Stomach (tissue), 9 donors: Measurements from ENCODE around the gene DCLK2. TPM values are rescaled to one million over a fixed set of nuclear protein-coding genes. Genes with fewer than 3 reads are reported as not detected.

Source experiments
- DNase-seq, 2 donors: peaks; one replicate each; pipeline versions ENCODE4 v3.0.0 to v3.0.0-alpha.2; 2013 to 2019
- H3K27ac ChIP-seq, 5 donors: fragments of 200-600 bp in 4 of 5; sonication (generic) in 4 of 5; one replicate each; pipeline ENCODE4 v1.5.1; 2013 to 2019; ENCODE audit warnings: mild to moderate bottlenecking in 1 of 5, moderate library complexity in 1 of 5
- H3K27me3 ChIP-seq, 3 donors: fragments of 200-600 bp; sonication (generic); one replicate each; pipeline ENCODE4 v1.5.1; 2017 to 2019; ENCODE audit warnings: mixed run types in 1 of 3
- H3K36me3 ChIP-seq, 4 donors: fragments of 200-600 bp; sonication (generic); 1 replicate in 3 of 4; 2 replicates in 1 of 4; pipeline ENCODE4 v1.5.1; 2016 to 2019
- H3K4me1 ChIP-seq, 4 donors: fragments of 200-600 bp; sonication (generic); one replicate each; pipeline ENCODE4 v1.5.1; 2016 to 2019
- H3K4me3 ChIP-seq, 4 donors: fragments of 200-600 bp; sonication (generic) in 3 of 4; one replicate each; pipeline ENCODE4 v1.5.1; 2016 to 2019; ENCODE audit warnings: mild to moderate bottlenecking in 1 of 4
- H3K9me3 ChIP-seq, 4 donors: fragments of 200-600 bp; sonication (generic); one replicate each; pipeline ENCODE4 v1.5.1; 2016 to 2019
- CTCF ChIP-seq, 7 experiments: fragments of 450-650 bp in 4 of 7; fragments of 200-600 bp in 3 of 7; sonication (generic) in 3 of 7; IDR thresholded peaks; one replicate each; pipeline ENCODE4 v1.5.1; 2016 to 2019; ENCODE audit warnings: antibody characterized with exemption in 7 of 7, control low read depth in 2 of 7, mild to moderate bottlenecking in 1 of 7
- EP300 ChIP-seq: sonication (generic); formaldehyde crosslinking; IDR thresholded peaks from one replicate; pipeline ENCODE4 v1.6.1; 2017; ENCODE audit warnings: antibody characterized with exemption
- POLR2A ChIP-seq, 4 donors: fragments of 450-650 bp; IDR thresholded peaks; one replicate each; pipeline ENCODE4 v1.6.1; 2016; ENCODE audit warnings: antibody characterized with exemption in 4 of 4, control low read depth in 2 of 4, mild to moderate bottlenecking in 1 of 4, moderate library complexity in 1 of 4
- POLR2AphosphoS5 ChIP-seq, 3 donors: sonication (generic); formaldehyde crosslinking; IDR thresholded peaks; one replicate each; pipeline ENCODE4 v1.6.1; 2016; ENCODE audit warnings: antibody characterized with exemption in 3 of 3
- WGBS, 5 donors: extraction: QIAGEN DNeasy Blood & Tissue Kit in 3 of 5; methylation state at CpG; one replicate each; pipeline versions ENCODE4 v1.1.5 to v1.1.7; 2013 to 2018; 5-methylcytosine and 5-hydroxymethylcytosine counted together
- intact Hi-C: fragments of 100-400 bp; cut with DNase I; formaldehyde crosslinking; loops from one replicate; pipeline ENCODE4 v1.15.1; 2023; ENCODE audit warnings: low total_unique reads
- polyA plus RNA-seq, 3 donors: library from polyadenylated mRNA; stranded (reverse); fragments of 200-250 nt; gene quantifications; one replicate each; pipeline ENCODE4 v1.2.3, GENCODE V29; 2013
- total RNA-seq, 5 donors: library from RNA; depleted of rRNA; stranded (reverse); fragments of >200 nt; gene quantifications; one replicate each; pipeline versions ENCODE4 v1.1.0 to v1.2.3, GENCODE V29; 2014 to 2016
- donor health status: healthy with polysubstance abuse.
- donor health status: Bipolar disorder and iron deficiency.
- donor health status: healthy.

DCLK2 gene
- total and polyA plus RNA-seq, 8 donors: 0.61 to 16.3 (median 1.7) TPM

- Histone ChIP-seq H3K27me3 (no peaks in the 10 kb centered on the region), H3K4me3 (no peak overlapping the region), H3K36me3 (no peaks in the 10 kb centered on the region), H3K9me3 (no peaks in the 10 kb centered on the region), H3K27ac (no peak overlapping the region), H3K4me1 (no peaks in the 10 kb centered on the region)
- WGBS, 5 donors: 52 to 76% (median 65%) methylated on average over 1 of the region's 1 CpG
- no peak for DNase-seq
- intact Hi-C loops: no loop called here
- no peak for TF ChIP-seq CTCF (IDR thresholded peaks at IDR 0.05)
- no peak for TF ChIP-seq POLR2A (IDR thresholded peaks at IDR 0.05)
Measured at GRCh38 chr4:150205016-150205415, 126.8 kb downstream of the DCLK2 start.

- Histone ChIP-seq H3K27me3 (no peaks in the 10 kb centered on the region), H3K9me3 (no peaks in the 10 kb centered on the region), H3K27ac (no peak overlapping the region), H3K4me1 (no peaks in the 10 kb centered on the region), H3K36me3 (no peaks in the 10 kb centered on the region), H3K4me3 (no peak overlapping the region)
- no peak for TF ChIP-seq EP300
- no peak for TF ChIP-seq POLR2AphosphoS5 (IDR thresholded peaks at IDR 0.05)
- TF ChIP-seq POLR2A (IDR thresholded peaks at IDR 0.05): no peak
- TF ChIP-seq CTCF (IDR thresholded peaks at IDR 0.05): no peak
- intact Hi-C loops: no loop called here
- DNase-seq: no peak
- WGBS, 5 donors: 62 to 79% (median 73%) methylated on average over 2 of the region's 2 CpGs
Measured at GRCh38 chr4:150206265-150206664, 128.0 kb downstream of the DCLK2 start.

GRCh38 chr4:150206954-150207353 lies 128.7 kb downstream of the DCLK2 start:
- no peaks in the 10 kb centered on the region for H3K9me3 ChIP-seq
- H3K4me1 ChIP-seq: no peaks in the 10 kb centered on the region
- no peak for DNase-seq
- H3K27me3 ChIP-seq: no peaks in the 10 kb centered on the region
- no peak overlapping the region for H3K4me3 ChIP-seq
- no peak for TF ChIP-seq CTCF (IDR thresholded peaks at IDR 0.05)
- TF ChIP-seq EP300: no peak
- TF ChIP-seq POLR2A (IDR thresholded peaks at IDR 0.05): no peak
- no peak for TF ChIP-seq POLR2AphosphoS5 (IDR thresholded peaks at IDR 0.05)
- WGBS, 5 donors: 72 to 78% (median 74%) methylated on average over 4 of the region's 4 CpGs
- intact Hi-C loops: no loop called here
- no peaks in the 10 kb centered on the region for H3K36me3 ChIP-seq
- H3K27ac ChIP-seq: no peak overlapping the region

GRCh38 chr4:150207871-150208270 lies 129.6 kb downstream of the DCLK2 start:
- TF ChIP-seq POLR2A (IDR thresholded peaks at IDR 0.05): no peak
- TF ChIP-seq EP300: no peak
- no peak for TF ChIP-seq POLR2AphosphoS5 (IDR thresholded peaks at IDR 0.05)
- TF ChIP-seq CTCF (IDR thresholded peaks at IDR 0.05): no peak
- Histone ChIP-seq H3K27me3 (no peaks in the 10 kb centered on the region), H3K9me3 (no peaks in the 10 kb centered on the region), H3K27ac (no peak overlapping the region), H3K36me3 (no peaks in the 10 kb centered on the region), H3K4me3 (no peak overlapping the region), H3K4me1 (no peaks in the 10 kb centered on the region)
- no peak for DNase-seq
- 92 to 96% (median 94%) methylated on average over 2 of the region's 2 CpGs for WGBS, 5 donors
- intact Hi-C loops: no loop called here
